Smooth muscle cell of the brain vasculature (primary cell): Measurements from ENCODE around the gene ITGAV.

ENCODE experiments used
- DNase-seq: peaks from one replicate; pipeline ENCODE4 v3.0.0-alpha.2; 2012; ENCODE audit warnings: low read depth, low spot score

ITGAV gene

DNA sequence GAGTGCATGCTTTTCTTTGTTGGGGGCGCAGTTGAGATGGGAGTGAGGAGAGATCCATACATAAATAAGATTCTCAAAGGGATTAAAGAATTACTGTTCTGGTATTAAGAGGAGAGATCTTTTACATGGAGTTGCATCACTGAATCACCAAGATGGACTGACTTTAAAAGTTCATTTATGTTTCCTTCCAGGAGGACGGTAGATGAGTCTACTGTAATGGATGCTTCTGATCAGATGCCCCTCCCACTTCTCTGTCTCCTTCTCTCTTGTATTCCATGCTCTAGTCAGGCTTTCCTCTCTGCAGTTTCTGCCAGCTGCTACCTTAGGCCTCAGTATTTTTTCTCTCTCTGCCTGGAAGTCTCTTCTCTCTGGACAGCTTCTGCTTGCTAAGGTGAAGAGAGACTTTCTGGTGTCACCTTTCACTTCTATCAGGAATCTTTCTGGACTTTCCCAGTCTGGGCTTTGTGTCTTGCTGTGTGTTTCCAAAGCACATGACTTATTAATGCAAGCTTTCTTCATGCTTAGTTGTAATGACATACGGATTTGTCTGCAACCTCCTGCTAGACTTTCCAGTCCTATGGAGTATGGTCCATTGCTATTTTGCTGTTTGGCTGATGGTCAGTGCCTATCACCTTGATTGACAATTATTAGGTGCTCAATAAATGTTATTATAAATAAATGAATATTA lies 127.6 kb downstream of the ITGAV start:
- no peak for DNase-seq

GRCh38 chr2:186718122-186718521 lies 128.3 kb downstream of the ITGAV start:
- DNase-seq = no peak

- no peak for DNase-seq
These were observed 129.0 kb downstream of the ITGAV start for GRCh38 chr2:186718903-186719302.

DNA sequence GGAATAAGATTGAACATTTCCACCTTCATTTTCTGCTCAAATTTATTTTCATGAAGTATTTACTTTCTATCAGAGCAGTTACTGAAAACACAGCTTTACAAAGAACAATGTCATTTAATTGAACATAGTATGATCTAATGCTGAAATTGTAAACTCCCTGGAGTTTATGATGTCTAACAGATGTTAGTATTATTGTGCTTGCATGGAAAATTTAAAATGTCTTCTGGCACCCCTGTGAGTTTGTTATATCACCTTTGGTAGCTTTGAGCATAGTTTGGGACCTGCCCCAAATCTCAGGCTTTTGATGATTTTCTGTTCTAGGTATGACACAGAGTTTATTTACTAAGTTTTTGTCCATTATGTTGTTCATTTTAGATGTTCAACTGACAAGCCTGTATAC lies 132.1 kb downstream of the ITGAV start:
- DNase-seq = no peak

DNA sequence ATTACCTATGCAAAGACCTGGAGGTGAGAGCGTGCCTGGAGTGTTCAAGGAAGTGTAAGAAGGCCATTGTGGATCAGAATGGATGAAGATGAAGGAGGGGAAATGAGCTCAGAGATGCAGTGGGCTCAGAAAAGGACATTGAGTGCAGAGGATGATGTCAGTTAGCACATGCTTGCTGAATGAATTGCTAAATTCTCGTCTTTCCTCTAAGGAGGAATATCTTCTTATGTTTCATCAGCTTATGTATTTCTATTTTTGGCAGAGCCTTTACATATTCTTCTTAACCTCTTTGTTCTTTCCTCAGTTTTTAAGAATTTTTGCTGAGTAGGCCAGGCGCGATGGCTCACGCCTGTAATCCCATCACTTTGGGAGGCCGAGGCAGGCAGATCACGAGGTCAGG lies 134.9 kb downstream of the ITGAV start:
- DNase-seq = no peak

- DNase-seq = no peak
These were observed 135.9 kb downstream of the ITGAV start for GRCh38 chr2:186725783-186726182.

- no peak for DNase-seq
These were observed 137.1 kb downstream of the ITGAV start for GRCh38 chr2:186726938-186727337.

- no peak for DNase-seq
These were observed 138.8 kb downstream of the ITGAV start for GRCh38 chr2:186728631-186729030.
